Measurements from ENCODE around the gene ATP10A.

- TF ChIP-seq POLR2A (IDR thresholded peaks at IDR 0.05; ENCODE audit: low read length) (no peak), GATA1 (IDR thresholded peaks at IDR 0.05; ENCODE audit: low read depth, low read length) (no peak)
Measured at GRCh38 chr15:25668901-25669300, 194.2 kb downstream of the ATP10A start.

Data from erythroblast (primary cell).